ENCODE results near the gene GTF2E1.

- TF ChIP-seq HDAC6 (IDR thresholded peaks at IDR 0.05; ENCODE audit: unreplicated experiment) (no peak), BHLHE40 (IDR thresholded peaks at IDR 0.05; ENCODE audit: borderline replicate concordance in 1 of 2, low read depth in 2 of 2, low read length in 1 of 2) (peak in 1 of 2 experiments; percentile 20; a peak in 1 of 4 replicates), ATF3 (IDR thresholded peaks at IDR 0.05; ENCODE audit: borderline replicate concordance, extremely low read depth, low read depth, low read length) (no peak), CHD4 (IDR thresholded peaks at IDR 0.05) (no peak), BACH1 (IDR thresholded peaks at IDR 0.05; ENCODE audit: borderline replicate concordance) (no peak), NFYA (IDR thresholded peaks at IDR 0.05; ENCODE audit: borderline replicate concordance, low read depth, low read length) (no peak)
- TF ChIP-seq, protein P1, sequence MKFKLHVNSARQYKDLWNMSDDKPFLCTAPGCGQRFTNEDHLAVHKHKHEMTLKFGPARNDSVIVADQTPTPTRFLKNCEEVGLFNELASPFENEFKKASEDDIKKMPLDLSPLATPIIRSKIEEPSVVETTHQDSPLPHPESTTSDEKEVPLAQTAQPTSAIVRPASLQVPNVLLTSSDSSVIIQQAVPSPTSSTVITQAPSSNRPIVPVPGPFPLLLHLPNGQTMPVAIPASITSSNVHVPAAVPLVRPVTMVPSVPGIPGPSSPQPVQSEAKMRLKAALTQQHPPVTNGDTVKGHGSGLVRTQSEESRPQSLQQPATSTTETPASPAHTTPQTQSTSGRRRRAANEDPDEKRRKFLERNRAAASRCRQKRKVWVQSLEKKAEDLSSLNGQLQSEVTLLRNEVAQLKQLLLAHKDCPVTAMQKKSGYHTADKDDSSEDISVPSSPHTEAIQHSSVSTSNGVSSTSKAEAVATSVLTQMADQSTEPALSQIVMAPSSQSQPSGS (IDR thresholded peaks at IDR 0.05; ENCODE audit: low read length) = no peak
- TF ChIP-seq, protein P2, sequence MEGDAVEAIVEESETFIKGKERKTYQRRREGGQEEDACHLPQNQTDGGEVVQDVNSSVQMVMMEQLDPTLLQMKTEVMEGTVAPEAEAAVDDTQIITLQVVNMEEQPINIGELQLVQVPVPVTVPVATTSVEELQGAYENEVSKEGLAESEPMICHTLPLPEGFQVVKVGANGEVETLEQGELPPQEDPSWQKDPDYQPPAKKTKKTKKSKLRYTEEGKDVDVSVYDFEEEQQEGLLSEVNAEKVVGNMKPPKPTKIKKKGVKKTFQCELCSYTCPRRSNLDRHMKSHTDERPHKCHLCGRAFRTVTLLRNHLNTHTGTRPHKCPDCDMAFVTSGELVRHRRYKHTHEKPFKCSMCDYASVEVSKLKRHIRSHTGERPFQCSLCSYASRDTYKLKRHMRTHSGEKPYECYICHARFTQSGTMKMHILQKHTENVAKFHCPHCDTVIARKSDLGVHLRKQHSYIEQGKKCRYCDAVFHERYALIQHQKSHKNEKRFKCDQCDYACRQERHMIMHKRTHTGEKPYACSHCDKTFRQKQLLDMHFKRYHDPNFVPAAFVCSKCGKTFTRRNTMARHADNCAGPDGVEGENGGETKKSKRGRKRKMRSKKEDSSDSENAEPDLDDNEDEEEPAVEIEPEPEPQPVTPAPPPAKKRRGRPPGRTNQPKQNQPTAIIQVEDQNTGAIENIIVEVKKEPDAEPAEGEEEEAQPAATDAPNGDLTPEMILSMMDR (IDR thresholded peaks at IDR 0.05 in 2 of 3, conservative IDR thresholded peaks at IDR 0.05 in 1 of 3; ENCODE audit: control insufficient read depth in 2 of 3, extremely low read depth in 1 of 3, insufficient read depth in 1 of 3, low read depth in 3 of 3, low read length in 3 of 3) = no peak
Measured at GRCh38 chr3:120772081-120772480, 29.5 kb downstream of the GTF2E1 start.
